Osteoblast (primary cell): ENCODE results near the gene SYT8. TPM values are rescaled to one million over a fixed set of nuclear protein-coding genes. Genes with fewer than 3 reads are reported as not detected.

Experiments used
- DNase-seq: peaks from one replicate; pipeline ENCODE4 v3.0.0; 2011; ENCODE audit warnings: low spot score, mixed read lengths; ENCODE audit not compliant: insufficient read length; ENCODE audit errors: missing footprints
- H2AFZ ChIP-seq: 2 replicates; pipeline ENCODE4 v1.6.0; 2011; ENCODE audit warnings: mild to moderate bottlenecking, low read length
- H3K27ac ChIP-seq: 2 replicates; pipeline ENCODE4 v1.5.1; 2011; ENCODE audit warnings: mild to moderate bottlenecking, low read depth, low read length, moderate library complexity
- H3K27me3 ChIP-seq: 2 replicates; pipeline ENCODE4 v1.6.0; 2012; ENCODE audit warnings: mild to moderate bottlenecking, control low read depth, inconsistent platforms, low read length, moderate library complexity; ENCODE audit not compliant: insufficient read depth
- H3K36me3 ChIP-seq: 2 replicates; pipeline ENCODE4 v1.5.1; 2011; ENCODE audit warnings: mild to moderate bottlenecking, low read length, control low read depth, moderate library complexity; ENCODE audit not compliant: insufficient read depth
- H3K4me1 ChIP-seq: 2 replicates; pipeline ENCODE4 v1.5.1; 2011; ENCODE audit warnings: mild to moderate bottlenecking, low read length, control low read depth, moderate library complexity; ENCODE audit not compliant: insufficient read depth
- H3K4me2 ChIP-seq: 2 replicates; pipeline ENCODE4 v1.6.0; 2011; ENCODE audit warnings: mild to moderate bottlenecking, low read length; ENCODE audit not compliant: insufficient read depth
- H3K4me3 ChIP-seq: fragments of 200-600 bp; sonication (generic); 3 replicates; pipeline ENCODE4 v1.5.1; 2012; ENCODE audit warnings: mild to moderate bottlenecking, low read length, inconsistent platforms; ENCODE audit not compliant: insufficient read depth
- H3K79me2 ChIP-seq: 2 replicates; pipeline ENCODE4 v1.6.0; 2012; ENCODE audit warnings: mild to moderate bottlenecking, low read length, control low read depth, inconsistent platforms; ENCODE audit not compliant: insufficient read depth
- H3K9me3 ChIP-seq: 2 replicates; pipeline ENCODE4 v1.5.1; 2011; ENCODE audit warnings: low read depth, low read length, control low read depth
- H4K20me1 ChIP-seq: 2 replicates; pipeline ENCODE4 v1.6.0; 2012; ENCODE audit warnings: mild to moderate bottlenecking, low read length, control low read depth; ENCODE audit not compliant: insufficient read depth
- CTCF ChIP-seq: IDR thresholded peaks from 2 replicates; pipeline ENCODE4 v1.5.1; 2011; ENCODE audit warnings: mild to moderate bottlenecking, low read depth, low read length, moderate library complexity; ENCODE audit errors: extremely low read depth
- total RNA-seq: library from RNA; depleted of rRNA; stranded (reverse); fragments of >200 nt; gene quantifications from 2 replicates; pipeline ENCODE4 v1.2.3, GENCODE V29; 2012

Gene SYT8
- total RNA-seq, 1 donor, result 0.36 TPM

GRCh38 chr11:1830004-1830321, 4.8 kb upstream of the SYT8 start:
- no peak overlapping the region for H3K4me2 ChIP-seq
- H2AFZ ChIP-seq, result no peak overlapping the region
- no peaks in the 10 kb centered on the region for H3K27me3 ChIP-seq
- TF ChIP-seq CTCF, result no peak
- H3K36me3 ChIP-seq, result no peaks in the 10 kb centered on the region
- no peak overlapping the region for H3K4me3 ChIP-seq
- no peaks in the 10 kb centered on the region for H3K9me3 ChIP-seq
- no peaks in the 10 kb centered on the region for H3K79me2 ChIP-seq
- H3K27ac ChIP-seq, result no peak overlapping the region
- H4K20me1 ChIP-seq, result no peaks in the 10 kb centered on the region
- peaks cover 55% of the 10 kb centered on the region for H3K4me1 ChIP-seq
- DNase-seq, result peak; percentile 92

GRCh38 chr11:1830322-1831223, 4.2 kb upstream of the SYT8 start:
- H3K27ac ChIP-seq, result no peak overlapping the region
- H4K20me1 ChIP-seq, result no peaks in the 10 kb centered on the region
- no peaks in the 10 kb centered on the region for H3K9me3 ChIP-seq
- H3K4me3 ChIP-seq, result no peak overlapping the region
- H2AFZ ChIP-seq, result peak overlapping the region; percentile 42
- peaks cover 50% of the 10 kb centered on the region for H3K4me1 ChIP-seq
- no peaks in the 10 kb centered on the region for H3K27me3 ChIP-seq
- H3K36me3 ChIP-seq, result no peaks in the 10 kb centered on the region
- no peak overlapping the region for H3K4me2 ChIP-seq
- TF ChIP-seq CTCF, result no peak
- H3K79me2 ChIP-seq, result no peaks in the 10 kb centered on the region
- peak; percentile 93 for DNase-seq

- H3K4me1 ChIP-seq, result peaks cover 40% of the 10 kb centered on the region
Observed at GRCh38 chr11:1831338-1832210, 3.2 kb upstream of the SYT8 start.

More at GRCh38 chr11:1831338-1832210, 3.2 kb upstream of the SYT8 start:
- Histone ChIP-seq H3K27ac (no peak overlapping the region), H3K4me3 (no peak overlapping the region), H4K20me1 (no peaks in the 10 kb centered on the region), H3K27me3 (no peaks in the 10 kb centered on the region), H3K9me3 (no peaks in the 10 kb centered on the region), H3K36me3 (no peaks in the 10 kb centered on the region), H2AFZ (no peak overlapping the region), H3K79me2 (no peaks in the 10 kb centered on the region), H3K4me2 (no peak overlapping the region)
- DNase-seq, result peak; percentile 87
- no peak for TF ChIP-seq CTCF
